ENCODE data around the gene ESPNL.
"Not testable (repeated sequence)": the region's sequence is repeated elsewhere in the genome, so short reads cannot be mapped to it uniquely, and the experiment has no call there.

Gene ESPNL

GRCh38 chr2:238169708-238170251 lies 69.6 kb downstream of the ESPNL start:
- DNase-seq (ENCODE audit: low read depth) = no peak

GRCh38 chr2:238170386-238171071 lies 70.4 kb downstream of the ESPNL start:
- no peak for DNase-seq (ENCODE audit: low read depth)

- DNase-seq (ENCODE audit: low read depth) = not testable (repeated sequence)
Measured at GRCh38 chr2:238171072-238171431, 70.9 kb downstream of the ESPNL start.

GRCh38 chr2:238171575-238172187 lies 71.5 kb downstream of the ESPNL start:
- no peak for DNase-seq (ENCODE audit: low read depth)

GRCh38 chr2:238172439-238172838 lies 72.3 kb downstream of the ESPNL start:
- no peak for DNase-seq (ENCODE audit: low read depth)

GRCh38 chr2:238173692-238174091 lies 73.6 kb downstream of the ESPNL start:
- no peak for DNase-seq (ENCODE audit: low read depth)

GRCh38 chr2:238174291-238174690 lies 74.2 kb downstream of the ESPNL start:
- no peak for DNase-seq (ENCODE audit: low read depth)

- DNase-seq (ENCODE audit: low read depth) = no peak
Measured at GRCh38 chr2:238174701-238175100, 74.6 kb downstream of the ESPNL start.

- no peak for DNase-seq (ENCODE audit: low read depth)
Measured at GRCh38 chr2:238176613-238177012, 76.5 kb downstream of the ESPNL start.

- no peak for DNase-seq (ENCODE audit: low read depth)
Measured at GRCh38 chr2:238180554-238180953, 80.4 kb downstream of the ESPNL start.

- DNase-seq (ENCODE audit: low read depth) = no peak
Measured at GRCh38 chr2:238182362-238182761, 82.2 kb downstream of the ESPNL start.

Data from activated T-cell treated with anti-CD3 and anti-CD28 coated beads for 1 hour (primary cell).